Thyroid gland (tissue), 4 donors: ENCODE measurements around the gene ADARB2.
"Not testable (repeated sequence)": the region's sequence is repeated elsewhere in the genome, so short reads cannot be mapped to it uniquely, and the experiment has no call there.

Source experiments
- POLR2A ChIP-seq, 2 donors: fragments of 450-650 bp; IDR thresholded peaks; one replicate each; pipeline ENCODE4 v1.6.1; 2017; ENCODE audit warnings: antibody characterized with exemption in 2 of 2, mild to moderate bottlenecking in 2 of 2, moderate library complexity in 1 of 2
- TF ChIP-seq, protein P1 (sequence below), 6 experiments: fragments of 200-600 bp in 3 of 6; fragments of 450-650 bp in 3 of 6; sonication (generic) in 3 of 6; IDR thresholded peaks; one replicate each; pipeline ENCODE4 v1.5.1; 2016 to 2019; ENCODE audit warnings: antibody characterized with exemption in 6 of 6, mild to moderate bottlenecking in 2 of 6, inconsistent platforms in 1 of 6, moderate library complexity in 1 of 6

GRCh38 chr10:1459664-1460063, 277.7 kb downstream of the ADARB2 start:
- TF ChIP-seq, protein P1, sequence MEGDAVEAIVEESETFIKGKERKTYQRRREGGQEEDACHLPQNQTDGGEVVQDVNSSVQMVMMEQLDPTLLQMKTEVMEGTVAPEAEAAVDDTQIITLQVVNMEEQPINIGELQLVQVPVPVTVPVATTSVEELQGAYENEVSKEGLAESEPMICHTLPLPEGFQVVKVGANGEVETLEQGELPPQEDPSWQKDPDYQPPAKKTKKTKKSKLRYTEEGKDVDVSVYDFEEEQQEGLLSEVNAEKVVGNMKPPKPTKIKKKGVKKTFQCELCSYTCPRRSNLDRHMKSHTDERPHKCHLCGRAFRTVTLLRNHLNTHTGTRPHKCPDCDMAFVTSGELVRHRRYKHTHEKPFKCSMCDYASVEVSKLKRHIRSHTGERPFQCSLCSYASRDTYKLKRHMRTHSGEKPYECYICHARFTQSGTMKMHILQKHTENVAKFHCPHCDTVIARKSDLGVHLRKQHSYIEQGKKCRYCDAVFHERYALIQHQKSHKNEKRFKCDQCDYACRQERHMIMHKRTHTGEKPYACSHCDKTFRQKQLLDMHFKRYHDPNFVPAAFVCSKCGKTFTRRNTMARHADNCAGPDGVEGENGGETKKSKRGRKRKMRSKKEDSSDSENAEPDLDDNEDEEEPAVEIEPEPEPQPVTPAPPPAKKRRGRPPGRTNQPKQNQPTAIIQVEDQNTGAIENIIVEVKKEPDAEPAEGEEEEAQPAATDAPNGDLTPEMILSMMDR (IDR thresholded peaks at IDR 0.05) = not testable (repeated sequence)
- not testable (repeated sequence) for TF ChIP-seq POLR2A (IDR thresholded peaks at IDR 0.05)
